RWPE2 (cell line): ENCODE measurements around the gene LONRF2.

Source experiments
- ATAC-seq: fragments of 200-7000 bp; cut with Tn5 transposase; 3 replicates; pipeline ENCODE4 v1.9.1; 2021; ENCODE audit warnings: low read depth
- DNase-seq: peaks from one replicate; pipeline ENCODE4 v3.0.0-alpha.2; 2020; ENCODE audit warnings: low spot score
- H3K27ac ChIP-seq: fragments of 450-650 bp; 2 replicates; pipeline ENCODE4 v1.5.1; 2017; ENCODE audit warnings: mild to moderate bottlenecking; ENCODE audit not compliant: poor library complexity, severe bottlenecking
- H3K27me3 ChIP-seq: fragments of 250-450 bp; sonication (Bioruptor Pico); 2 replicates; pipeline ENCODE4 v1.5.1; 2021; ENCODE audit warnings: mild to moderate bottlenecking, moderate library complexity; ENCODE audit not compliant: insufficient read depth, poor library complexity, severe bottlenecking
- H3K36me3 ChIP-seq: fragments of 250-450 bp; sonication (Bioruptor Pico); 2 replicates; pipeline ENCODE4 v1.5.1; 2020; ENCODE audit warnings: low read depth, mild to moderate bottlenecking, moderate library complexity
- H3K4me1 ChIP-seq: fragments of 250-450 bp; sonication (Bioruptor Pico); 2 replicates; pipeline ENCODE4 v1.5.1; 2021; ENCODE audit warnings: mild to moderate bottlenecking, moderate library complexity; ENCODE audit not compliant: insufficient read depth, poor library complexity, severe bottlenecking
- H3K4me3 ChIP-seq: fragments of 250-450 bp; sonication (Bioruptor Pico); 2 replicates; pipeline ENCODE4 v1.5.1; 2021; ENCODE audit warnings: mild to moderate bottlenecking, moderate library complexity; ENCODE audit not compliant: severe bottlenecking
- H3K9me3 ChIP-seq: fragments of 250-450 bp; sonication (Bioruptor Pico); 2 replicates; pipeline ENCODE4 v1.5.1; 2021; ENCODE audit warnings: mild to moderate bottlenecking, moderate library complexity; ENCODE audit not compliant: severe bottlenecking
- TF ChIP-seq, protein P1 (sequence below): fragments of 450-650 bp; IDR thresholded peaks from one replicate; pipeline ENCODE4 v1.5.1; 2017; ENCODE audit warnings: mild to moderate bottlenecking, moderate library complexity; ENCODE audit not compliant: poor library complexity, severe bottlenecking

Gene LONRF2

DNA sequence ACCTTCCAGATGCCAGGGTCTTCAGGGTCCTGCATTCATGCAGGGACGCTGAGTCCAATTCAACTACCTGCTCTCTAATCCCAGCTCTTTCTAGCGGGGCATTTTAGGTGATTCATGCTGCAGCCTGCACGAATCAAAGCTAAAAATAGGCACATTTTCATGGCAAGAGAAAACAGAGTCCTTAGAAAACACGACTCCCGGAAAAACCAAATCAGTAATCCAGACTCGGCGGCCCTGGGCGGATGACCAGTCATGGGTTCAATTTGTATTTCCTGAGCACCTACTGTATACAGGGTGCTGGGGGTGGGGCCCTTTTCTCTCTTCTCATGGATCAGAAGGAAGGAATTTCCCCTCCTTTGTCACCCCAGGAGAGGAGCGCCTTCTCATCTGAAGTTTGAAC, 64.4 kb downstream of the LONRF2 start:
- ATAC-seq: peak; percentile 59; the same call in 1 of the 3 replicates
- no peaks in the 10 kb centered on the region for H3K36me3 ChIP-seq
- H3K9me3 ChIP-seq: no peaks in the 10 kb centered on the region
- DNase-seq: no peak
- H3K27ac ChIP-seq: no peak overlapping the region
- H3K27me3 ChIP-seq: no peaks in the 10 kb centered on the region
- TF ChIP-seq, protein P1, sequence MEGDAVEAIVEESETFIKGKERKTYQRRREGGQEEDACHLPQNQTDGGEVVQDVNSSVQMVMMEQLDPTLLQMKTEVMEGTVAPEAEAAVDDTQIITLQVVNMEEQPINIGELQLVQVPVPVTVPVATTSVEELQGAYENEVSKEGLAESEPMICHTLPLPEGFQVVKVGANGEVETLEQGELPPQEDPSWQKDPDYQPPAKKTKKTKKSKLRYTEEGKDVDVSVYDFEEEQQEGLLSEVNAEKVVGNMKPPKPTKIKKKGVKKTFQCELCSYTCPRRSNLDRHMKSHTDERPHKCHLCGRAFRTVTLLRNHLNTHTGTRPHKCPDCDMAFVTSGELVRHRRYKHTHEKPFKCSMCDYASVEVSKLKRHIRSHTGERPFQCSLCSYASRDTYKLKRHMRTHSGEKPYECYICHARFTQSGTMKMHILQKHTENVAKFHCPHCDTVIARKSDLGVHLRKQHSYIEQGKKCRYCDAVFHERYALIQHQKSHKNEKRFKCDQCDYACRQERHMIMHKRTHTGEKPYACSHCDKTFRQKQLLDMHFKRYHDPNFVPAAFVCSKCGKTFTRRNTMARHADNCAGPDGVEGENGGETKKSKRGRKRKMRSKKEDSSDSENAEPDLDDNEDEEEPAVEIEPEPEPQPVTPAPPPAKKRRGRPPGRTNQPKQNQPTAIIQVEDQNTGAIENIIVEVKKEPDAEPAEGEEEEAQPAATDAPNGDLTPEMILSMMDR: no peak
- H3K4me1 ChIP-seq: no peaks in the 10 kb centered on the region
- H3K4me3 ChIP-seq: no peak overlapping the region

DNA sequence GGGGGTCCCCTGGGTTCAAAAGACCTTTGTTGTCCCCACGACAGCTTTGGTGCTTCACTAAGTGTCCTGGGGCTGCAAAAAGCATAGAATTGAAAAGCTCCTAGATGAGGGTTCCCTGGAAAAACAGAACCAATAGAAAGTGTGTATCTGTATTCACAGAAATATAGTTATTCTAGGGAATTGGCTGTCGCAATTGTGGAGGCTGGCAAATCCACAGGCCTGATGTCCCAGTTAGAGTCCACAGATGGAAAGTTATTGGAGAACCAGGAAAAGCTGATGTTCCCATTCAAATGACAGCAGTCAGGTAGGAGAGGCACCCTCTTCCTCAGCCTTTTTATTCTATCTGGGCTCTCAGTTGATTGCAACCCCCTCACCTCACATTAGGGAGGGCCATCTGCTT, 65.5 kb downstream of the LONRF2 start:
- Histone ChIP-seq H3K4me3 (no peak overlapping the region), H3K27ac (no peak overlapping the region), H3K27me3 (no peaks in the 10 kb centered on the region), H3K4me1 (no peaks in the 10 kb centered on the region), H3K9me3 (no peaks in the 10 kb centered on the region), H3K36me3 (no peaks in the 10 kb centered on the region)
- no peak for ATAC-seq
- DNase-seq: no peak
- TF ChIP-seq, protein P1: no peak

DNA sequence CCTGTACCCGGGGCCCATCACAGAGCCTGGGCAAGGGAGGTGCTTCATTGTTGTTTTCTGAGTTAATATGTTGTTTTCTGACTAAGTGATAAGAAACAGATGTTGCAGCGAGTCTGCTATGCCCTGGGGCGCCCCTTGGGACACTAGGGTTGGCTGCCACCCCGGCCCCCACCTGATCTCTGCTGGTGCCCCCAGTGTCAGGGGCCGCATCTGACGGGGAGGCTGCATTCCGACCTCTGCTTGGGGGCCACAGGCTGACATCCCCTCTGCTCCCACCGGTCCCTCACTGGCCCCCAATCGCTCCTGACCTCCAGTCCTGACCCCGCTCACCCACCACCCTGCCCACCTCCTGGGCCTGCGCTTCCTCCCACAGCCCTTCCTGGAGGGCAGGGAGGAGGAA, 65.9 kb downstream of the LONRF2 start:
- Histone ChIP-seq H3K9me3 (no peaks in the 10 kb centered on the region), H3K4me1 (no peaks in the 10 kb centered on the region), H3K36me3 (no peaks in the 10 kb centered on the region), H3K27me3 (no peaks in the 10 kb centered on the region), H3K27ac (no peak overlapping the region), H3K4me3 (no peak overlapping the region)
- no peak for ATAC-seq
- no peak for DNase-seq
- TF ChIP-seq, protein P1: no peak

DNA sequence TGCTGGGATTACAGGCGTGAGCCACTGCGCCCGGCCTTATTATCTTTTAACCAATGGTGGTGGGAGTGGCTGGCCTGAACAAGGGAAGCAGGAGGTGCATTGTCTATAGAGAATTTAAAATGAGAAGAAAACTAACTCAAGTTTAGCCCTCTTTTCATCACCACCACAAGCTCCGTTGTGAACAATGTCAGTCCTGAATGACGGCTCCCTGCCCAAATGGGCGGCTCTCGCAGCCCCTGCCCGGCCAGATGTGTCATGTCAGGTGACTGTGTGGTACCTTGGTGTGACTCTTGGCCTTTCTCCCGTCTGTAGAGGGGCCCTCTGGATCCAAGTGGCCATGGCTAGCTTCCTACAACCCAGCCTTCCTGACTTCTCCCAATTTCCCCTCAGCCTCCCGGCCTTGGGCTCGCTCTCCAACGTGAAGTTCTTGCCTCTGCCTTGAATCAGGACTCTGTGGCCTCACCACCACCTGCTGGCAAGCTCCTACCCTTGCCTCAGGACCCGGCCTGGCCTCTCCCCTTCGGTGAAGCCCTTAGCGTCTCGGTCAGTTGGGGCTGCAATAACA, 67.6 kb downstream of the LONRF2 start:
- H3K4me3 ChIP-seq: no peak overlapping the region
- TF ChIP-seq, protein P1: no peak
- no peaks in the 10 kb centered on the region for H3K4me1 ChIP-seq
- no peak for ATAC-seq
- H3K27me3 ChIP-seq: no peaks in the 10 kb centered on the region
- no peaks in the 10 kb centered on the region for H3K9me3 ChIP-seq
- H3K36me3 ChIP-seq: no peaks in the 10 kb centered on the region
- H3K27ac ChIP-seq: no peak overlapping the region
- DNase-seq: no peak

DNA sequence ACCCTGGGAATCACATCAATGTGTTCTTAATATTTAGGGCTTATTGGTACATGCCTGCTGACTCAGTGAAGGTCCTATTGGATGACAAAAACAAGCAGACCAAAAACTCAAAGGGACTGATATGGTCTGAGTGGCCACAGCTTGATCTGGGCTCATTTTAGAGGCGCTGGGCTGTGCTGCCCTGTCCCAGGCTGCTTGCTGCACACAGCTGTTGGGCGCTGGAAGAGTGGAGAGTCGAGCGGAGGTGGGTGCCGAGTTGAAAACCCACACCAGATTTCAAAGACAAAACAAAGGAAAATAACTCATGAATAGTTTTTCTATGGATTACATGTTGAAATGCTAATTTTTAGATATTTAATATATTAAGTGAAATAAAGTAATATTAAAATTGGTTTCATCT, 68.5 kb downstream of the LONRF2 start:
- DNase-seq: no peak
- TF ChIP-seq, protein P1: no peak
- H3K4me3 ChIP-seq: no peak overlapping the region
- H3K36me3 ChIP-seq: no peaks in the 10 kb centered on the region
- no peaks in the 10 kb centered on the region for H3K27me3 ChIP-seq
- no peaks in the 10 kb centered on the region for H3K4me1 ChIP-seq
- H3K27ac ChIP-seq: no peak overlapping the region
- no peak for ATAC-seq
- H3K9me3 ChIP-seq: no peaks in the 10 kb centered on the region
